Measurements from ENCODE around the gene CLK4. TPM values are rescaled to one million over a fixed set of nuclear protein-coding genes. Genes with fewer than 3 reads are reported as not detected.

CLK4 gene
- total and polyA plus RNA-seq, 2 of the 8 experiments (the other 6 are each of a cell fraction or from before 2014, with no cell fraction given), result 8.1 to 12.6 TPM

DNA sequence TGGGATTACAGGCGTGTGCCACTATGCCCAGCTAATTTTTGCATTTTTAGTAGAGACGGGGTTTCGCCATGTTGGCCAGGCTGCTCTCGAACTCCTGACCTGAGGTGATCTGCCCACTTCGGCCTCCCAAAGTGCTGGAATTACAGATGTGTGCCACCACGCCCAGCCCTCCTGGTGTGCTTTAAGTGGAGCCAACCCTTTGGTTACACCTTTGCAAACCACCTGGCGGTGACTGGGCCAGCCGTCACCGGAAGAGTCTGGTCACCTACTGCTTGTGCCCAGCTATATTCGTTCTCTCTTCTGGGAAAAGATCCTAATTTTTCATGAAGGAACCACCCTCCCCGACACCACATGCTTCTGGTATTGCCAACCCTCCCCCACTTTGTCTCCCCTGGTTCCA, 72.5 kb downstream of the CLK4 start:
- Histone ChIP-seq H3K79me1 (ENCODE audit: low read depth, low read length) (no peaks in the 10 kb centered on the region; the same call in 1 of the 2 replicates), H2BK5ac (ENCODE audit: low read depth, low read length) (0 out of 2 replicates have a peak overlapping the region, but pooled peaks have one; percentile 32), H3K18ac (ENCODE audit: extremely low read depth, low read length) (peak overlapping the region; percentile 3; the same call in 1 of the 2 replicates), H3K36me3 (ENCODE audit: control insufficient read depth in 2 of 4, insufficient read depth in 4 of 4, low read length in 3 of 4) (no peaks in the 10 kb centered on the region), H3K27ac (ENCODE audit: low read depth, low read length) (no peak overlapping the region), H4K20me1 (replicated peaks in 1 of 2; ENCODE audit: control insufficient read depth in 1 of 2, insufficient read depth in 2 of 2, low read length in 2 of 2) (no peaks in the 10 kb centered on the region), H3K14ac (ENCODE audit: insufficient read length) (no peak overlapping the region), H2AFZ (ENCODE audit: low read length) (no peak overlapping the region), H3K27me3 (replicated peaks in 1 of 4; ENCODE audit: control insufficient read depth in 3 of 4, extremely low read depth in 1 of 4, insufficient read depth in 3 of 4, low read length in 3 of 4) (peaks cover 0 to 2% (median 0%) of the 10 kb centered on the region in 4 experiments; a peak in 2 of 7 replicates), H2BK20ac (ENCODE audit: low read length) (no peak overlapping the region), H3K56ac (replicated peaks; ENCODE audit: insufficient read length, low read depth, low read length) (no peak overlapping the region), H2BK15ac (ENCODE audit: low read length) (0 out of 2 replicates have a peak overlapping the region, but pooled peaks have one; percentile 40), H3K23ac (ENCODE audit: insufficient read length) (no peak overlapping the region), H3K4me3 (ENCODE audit: extremely low read depth in 1 of 4, insufficient read depth in 2 of 4, low read depth in 3 of 4, low read length in 4 of 4) (no peak overlapping the region), H4K5ac (ENCODE audit: insufficient read length, low read depth, low read length) (no peak overlapping the region), H2BK12ac (ENCODE audit: low read depth, low read length) (peak overlapping the region; percentile 76; the same call in 1 of the 2 replicates), H2AK5ac (ENCODE audit: low read depth, low read length) (peak overlapping the region; percentile 71; the same call in 1 of the 2 replicates), H3K4me1 (replicated peaks in 1 of 4; ENCODE audit: control insufficient read depth in 3 of 4, insufficient read depth in 4 of 4, low read length in 3 of 4) (peaks cover 2 to 11% (median 5%) of the 10 kb centered on the region in 4 experiments; a peak in 6 of 7 replicates), H3K9ac (replicated peaks in 1 of 4; ENCODE audit: extremely low read depth in 1 of 4, low read depth in 3 of 4, low read length in 3 of 4) (no peak overlapping the region), H4K91ac (replicated peaks; ENCODE audit: insufficient read length, low read length) (peak overlapping the region; percentile 78), H2BK120ac (replicated peaks; ENCODE audit: low read depth, low read length) (no peak overlapping the region), H3K9me3 (ENCODE audit: insufficient read depth in 2 of 2, low read depth in 1 of 2, low read length in 1 of 2) (no peaks in the 10 kb centered on the region), H3K4me2 (ENCODE audit: insufficient read depth in 1 of 2, low read depth in 2 of 2, low read length in 2 of 2) (no peak overlapping the region), H4K8ac (ENCODE audit: extremely low read depth, insufficient read depth, low read length) (no peak overlapping the region), H3K4ac (replicated peaks; ENCODE audit: insufficient read length, low read depth, low read length) (no peak overlapping the region), H3K23me2 (ENCODE audit: low read depth, low read length) (no peaks in the 10 kb centered on the region), H3K79me2 (ENCODE audit: control insufficient read depth in 1 of 2, insufficient read depth in 2 of 2, low read length in 2 of 2) (no peaks in the 10 kb centered on the region)
- ChIA-PET POLR2A (ENCODE audit: partially characterized antibody) (no interaction called here), CTCF (ENCODE audit: partially characterized antibody) (interaction anchor here (0.7 to 1.7 kb wide), 4 partner anchors 36 to 270 kb away, joined by 3 to 5 read pairs (median 3); partner anchors contain the start of gene COL23A1)
- TF ChIP-seq SAP30 (IDR thresholded peaks at IDR 0.05; ENCODE audit: insufficient read depth, insufficient replicate concordance, low read length), result no peak
- DNase-seq (ENCODE audit: low read depth in 1 of 2, low spot score in 2 of 2), result no peak
- FAIRE-seq, result no peak
- WGBS, 2 experiments (ENCODE audit: extremely low coverage in 1 of 2, insufficient coverage in 1 of 2, insufficient read length in 1 of 2, insufficient replicate concordance in 2 of 2, low coverage in 1 of 2, low lambda C conversion rate in 2 of 2, missing lambda C conversion rate in 1 of 2), result 97% methylated on average over 10 of the region's 11 CpGs; no CpG with 5 or more reads in 1 of the 2 experiments

Data from H1 (cell line).